ENCODE results near the gene ETV2. TPM values are rescaled to one million over a fixed set of nuclear protein-coding genes. Genes with fewer than 3 reads are reported as not detected.

ETV2 gene
- total and polyA plus RNA-seq, 7 experiments from 2014 or later: 0.56 to 0.89 (median 0.70) TPM; not detected in 2

Other genes with a start within 250 kb of the ETV2 start
- gene FFAR2, start 193.5 kb upstream of the ETV2 start, total RNA-seq: 1 to 10 TPM in 2 of 5 experiments, not detected in 3; 2.2 to 7.1 TPM
- gene FFAR2, start 193.5 kb upstream of the ETV2 start, polyA plus RNA-seq: not detected
- gene KRTDAP, start 151.3 kb upstream of the ETV2 start, total RNA-seq: not detected
- not detected for gene KRTDAP, start 151.3 kb upstream of the ETV2 start, polyA plus RNA-seq
- gene DMKN, start 128.1 kb upstream of the ETV2 start, total RNA-seq: under 1 TPM in 2 of 5 experiments, not detected in 3; 0.54 to 0.76 TPM
- gene DMKN, start 128.1 kb upstream of the ETV2 start, polyA plus RNA-seq: not detected
- gene SBSN, start 113.4 kb upstream of the ETV2 start, total RNA-seq: not detected
- not detected for gene SBSN, start 113.4 kb upstream of the ETV2 start, polyA plus RNA-seq
- gene GAPDHS, start 108.3 kb upstream of the ETV2 start, total RNA-seq: not detected
- not detected for gene GAPDHS, start 108.3 kb upstream of the ETV2 start, polyA plus RNA-seq
- gene TMEM147, start 96.1 kb upstream of the ETV2 start, total RNA-seq: 10 to 100 TPM; 24.7 to 54.0 (median 34.6) TPM
- gene TMEM147, start 96.1 kb upstream of the ETV2 start, polyA plus RNA-seq: 100 to 1,000 TPM; 143 to 154 TPM
- not detected for gene ATP4A, start 78.1 kb upstream of the ETV2 start, total RNA-seq
- not detected for gene ATP4A, start 78.1 kb upstream of the ETV2 start, polyA plus RNA-seq
- not detected for gene PMIS2, start 55.6 kb upstream of the ETV2 start, total RNA-seq
- gene PMIS2, start 55.6 kb upstream of the ETV2 start, polyA plus RNA-seq: not detected
- gene HAUS5, start 29.0 kb upstream of the ETV2 start, total RNA-seq: 10 to 100 TPM; 23.6 to 40.0 (median 28.4) TPM
- 1 to 10 TPM; 7.6 TPM for gene HAUS5, start 29.0 kb upstream of the ETV2 start, polyA plus RNA-seq
- 10 to 100 TPM; 39.0 to 98.2 (median 51.3) TPM for gene RBM42, start 12.7 kb upstream of the ETV2 start, total RNA-seq
- gene RBM42, start 12.7 kb upstream of the ETV2 start, polyA plus RNA-seq: 10 to 100 TPM; 48.7 to 49.8 TPM
- 100 to 1,000 TPM; 172 to 464 (median 232) TPM for gene COX6B1, start 6.6 kb downstream of the ETV2 start, total RNA-seq
- 100 to 1,000 TPM; 819 to 873 TPM for gene COX6B1, start 6.6 kb downstream of the ETV2 start, polyA plus RNA-seq
- gene UPK1A, start 24.8 kb downstream of the ETV2 start, total RNA-seq: 1 to 10 TPM in 1 of 5 experiments, under 1 TPM in 1, not detected in 3; 0.41 to 1.3 TPM
- not detected for gene UPK1A, start 24.8 kb downstream of the ETV2 start, polyA plus RNA-seq
- gene ZBTB32, start 62.8 kb downstream of the ETV2 start, total RNA-seq: 10 to 100 TPM in 1 of 5 experiments, 1 to 10 TPM in 1, under 1 TPM in 2, not detected in 1; 0.35 to 41.6 (median 1.0) TPM
- not detected for gene ZBTB32, start 62.8 kb downstream of the ETV2 start, polyA plus RNA-seq
- 10 to 100 TPM; 64.2 to 79.8 (median 77.3) TPM for gene KMT2B, start 76.3 kb downstream of the ETV2 start, total RNA-seq
- 1 to 10 TPM in 1 of 2 donors, under 1 TPM in 1; 0.60 to 3.2 TPM for gene KMT2B, start 76.3 kb downstream of the ETV2 start, polyA plus RNA-seq
- gene IGFLR1, start 100.7 kb downstream of the ETV2 start, total RNA-seq: 100 to 1,000 TPM in 2 of 5 experiments, 10 to 100 TPM in 3; 61.4 to 113 (median 62.8) TPM
- gene IGFLR1, start 100.7 kb downstream of the ETV2 start, polyA plus RNA-seq: 100 to 1,000 TPM in 1 of 2 donors, 10 to 100 TPM in 1; 99.5 to 107 TPM
- gene U2AF1L4, start 103.7 kb downstream of the ETV2 start, total RNA-seq: 10 to 100 TPM; 33.7 to 86.8 (median 68.6) TPM
- 10 to 100 TPM; 75.7 to 89.7 TPM for gene U2AF1L4, start 103.7 kb downstream of the ETV2 start, polyA plus RNA-seq
- 10 to 100 TPM; 20.4 to 50.9 (median 26.3) TPM for gene PSENEN, start 103.9 kb downstream of the ETV2 start, total RNA-seq
- 10 to 100 TPM; 49.0 to 79.1 TPM for gene PSENEN, start 103.9 kb downstream of the ETV2 start, polyA plus RNA-seq
- 10 to 100 TPM in 4 of 5 experiments, 1 to 10 TPM in 1; 7.9 to 33.1 (median 18.9) TPM for gene LIN37, start 106.8 kb downstream of the ETV2 start, total RNA-seq
- 10 to 100 TPM in 1 of 2 donors, 1 to 10 TPM in 1; 6.7 to 20.6 TPM for gene LIN37, start 106.8 kb downstream of the ETV2 start, polyA plus RNA-seq
- gene HSPB6, start 115.3 kb downstream of the ETV2 start, total RNA-seq: under 1 TPM in 1 of 5 experiments, not detected in 4; 0.22 TPM
- not detected for gene HSPB6, start 115.3 kb downstream of the ETV2 start, polyA plus RNA-seq
- gene PROSER3, start 116.4 kb downstream of the ETV2 start, total RNA-seq: 10 to 100 TPM; 34.0 to 47.3 (median 39.7) TPM
- 1 to 10 TPM; 5.4 to 6.8 TPM for gene PROSER3, start 116.4 kb downstream of the ETV2 start, polyA plus RNA-seq
- gene ARHGAP33, start 133.8 kb downstream of the ETV2 start, total RNA-seq: 10 to 100 TPM; 15.3 to 55.5 (median 23.4) TPM
- 1 to 10 TPM in 1 of 2 donors, under 1 TPM in 1; 0.09 to 1.0 TPM for gene ARHGAP33, start 133.8 kb downstream of the ETV2 start, polyA plus RNA-seq
- not detected for gene PRODH2, start 171.1 kb downstream of the ETV2 start, total RNA-seq
- not detected for gene PRODH2, start 171.1 kb downstream of the ETV2 start, polyA plus RNA-seq
- under 1 TPM in 2 of 5 experiments, not detected in 3; 0.30 to 0.51 TPM for gene NPHS1, start 210.8 kb downstream of the ETV2 start, total RNA-seq
- gene NPHS1, start 210.8 kb downstream of the ETV2 start, polyA plus RNA-seq: not detected
- gene KIRREL2, start 215.2 kb downstream of the ETV2 start, total RNA-seq: 1 to 10 TPM in 1 of 5 experiments, under 1 TPM in 2, not detected in 2; 0.16 to 1.3 (median 0.29) TPM
- not detected for gene KIRREL2, start 215.2 kb downstream of the ETV2 start, polyA plus RNA-seq
- 1 to 10 TPM in 1 of 5 experiments, not detected in 4; 2.4 TPM for gene APLP1, start 226.8 kb downstream of the ETV2 start, total RNA-seq
- gene APLP1, start 226.8 kb downstream of the ETV2 start, polyA plus RNA-seq: not detected